Inferior parietal cortex (tissue), 1 donor: ENCODE measurements around the gene F2.
"Not testable (repeated sequence)": the region's sequence is repeated elsewhere in the genome, so short reads cannot be mapped to it uniquely, and the experiment has no call there.

Experiments
- DNase-seq: peaks from one replicate; pipeline ENCODE4 v3.0.0-alpha.2; 2016; ENCODE audit errors: extremely low spot score

The F2 gene

GRCh38 chr11:46686886-46687795 lies 31.9 kb upstream of the F2 start:
- DNase-seq, result peak; percentile 51

- DNase-seq, result no peak
Measured at GRCh38 chr11:46690702-46691101, 28.3 kb upstream of the F2 start.

GRCh38 chr11:46692450-46692849 lies 26.6 kb upstream of the F2 start:
- no peak for DNase-seq

- DNase-seq, result no peak
Measured at GRCh38 chr11:46693597-46694012, 25.4 kb upstream of the F2 start.

- no peak for DNase-seq
Measured at GRCh38 chr11:46694072-46694471, 24.9 kb upstream of the F2 start.

GRCh38 chr11:46694607-46695006 lies 24.4 kb upstream of the F2 start:
- no peak for DNase-seq

- no peak for DNase-seq
Measured at GRCh38 chr11:46695345-46696211, 23.4 kb upstream of the F2 start.

GRCh38 chr11:46696212-46696558 lies 22.8 kb upstream of the F2 start:
- DNase-seq, result peak; percentile 92

- DNase-seq, result peak; percentile 56
Measured at GRCh38 chr11:46697303-46697702, 21.7 kb upstream of the F2 start.

GRCh38 chr11:46697723-46698122 lies 21.3 kb upstream of the F2 start:
- DNase-seq, result no peak

GRCh38 chr11:46698597-46698996 lies 20.4 kb upstream of the F2 start:
- DNase-seq, result no peak

GRCh38 chr11:46700241-46701077 lies 18.6 kb upstream of the F2 start, which contains the start of the genes ARHGAP1 and ZNF408:
Gene ARHGAP1, minus strand, starts transcription at chr11:46700619. Its CDS starts 4,512 bp downstream, at chr11:46696107.
Gene ZNF408, plus strand, starts transcription at chr11:46701031. Its CDS starts 17 bp downstream, at chr11:46701048.
- DNase-seq, result peak; percentile 97

- no peak for DNase-seq
Measured at GRCh38 chr11:46701078-46701654, 17.8 kb upstream of the F2 start.

GRCh38 chr11:46705070-46705688 lies 13.8 kb upstream of the F2 start:
- DNase-seq, result no peak

GRCh38 chr11:46706886-46707285 lies 12.1 kb upstream of the F2 start:
- no peak for DNase-seq

GRCh38 chr11:46709351-46709750 lies 9.7 kb upstream of the F2 start:
- DNase-seq, result not testable (repeated sequence)

- peak; percentile 63 for DNase-seq
Measured at GRCh38 chr11:46710821-46711269, 8.2 kb upstream of the F2 start.

GRCh38 chr11:46711303-46711702 lies 7.7 kb upstream of the F2 start:
- no peak for DNase-seq

GRCh38 chr11:46712874-46713576 lies 6.0 kb upstream of the F2 start:
- no peak for DNase-seq

GRCh38 chr11:46717825-46718154 lies 1.2 kb upstream of the F2 start:
- DNase-seq, result not testable (repeated sequence)
